ENCODE data around the gene B3GAT2. TPM values are rescaled to one million over a fixed set of nuclear protein-coding genes. Genes with fewer than 3 reads are reported as not detected.

B3GAT2 gene
- polyA plus RNA-seq, 2 of the 4 experiments (the other 2 are of a cell fraction) = 0.05 to 0.10 TPM

GRCh38 chr6:70900047-70900446 is 56.8 kb downstream of the B3GAT2 start:
- ATAC-seq (no peak), DNase-seq (ENCODE audit: low read depth in 1 of 2, low spot score in 1 of 2) (no peak), FAIRE-seq (no peak)
- no peak for TF ChIP-seq ZC3H11A (IDR thresholded peaks at IDR 0.05)
- TF ChIP-seq BHLHE40 (IDR thresholded peaks at IDR 0.05; ENCODE audit: low read depth, low read length) = no peak
- TF ChIP-seq, protein P1, sequence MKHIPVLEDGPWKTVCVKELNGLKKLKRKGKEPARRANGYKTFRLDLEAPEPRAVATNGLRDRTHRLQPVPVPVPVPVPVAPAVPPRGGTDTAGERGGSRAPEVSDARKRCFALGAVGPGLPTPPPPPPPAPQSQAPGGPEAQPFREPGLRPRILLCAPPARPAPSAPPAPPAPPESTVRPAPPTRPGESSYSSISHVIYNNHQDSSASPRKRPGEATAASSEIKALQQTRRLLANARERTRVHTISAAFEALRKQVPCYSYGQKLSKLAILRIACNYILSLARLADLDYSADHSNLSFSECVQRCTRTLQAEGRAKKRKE (CRISPR knock-in tag; IDR thresholded peaks at IDR 0.05; ENCODE audit: low read depth) = no peak
- Histone ChIP-seq H3K4me1 (no peaks in the 10 kb centered on the region), H3K4me2 (no peak overlapping the region), H3K9me3 (no peaks in the 10 kb centered on the region), H3K4me3 (no peak overlapping the region), H3K27ac (no peak overlapping the region)
- whole genome bisulfite sequencing (ENCODE audit: missing lambda C conversion rate) = 50% methylated on average over 2 of the region's 2 CpGs
- ChIA-PET CTCF (interaction anchor here (1.0 to 1.8 kb wide), 3 partner anchors 10 to 112 kb away, joined by 4 to 6 read pairs (median 5); no protein-coding TSS in a partner anchor), POLR2A (no interaction called here)

DNA sequence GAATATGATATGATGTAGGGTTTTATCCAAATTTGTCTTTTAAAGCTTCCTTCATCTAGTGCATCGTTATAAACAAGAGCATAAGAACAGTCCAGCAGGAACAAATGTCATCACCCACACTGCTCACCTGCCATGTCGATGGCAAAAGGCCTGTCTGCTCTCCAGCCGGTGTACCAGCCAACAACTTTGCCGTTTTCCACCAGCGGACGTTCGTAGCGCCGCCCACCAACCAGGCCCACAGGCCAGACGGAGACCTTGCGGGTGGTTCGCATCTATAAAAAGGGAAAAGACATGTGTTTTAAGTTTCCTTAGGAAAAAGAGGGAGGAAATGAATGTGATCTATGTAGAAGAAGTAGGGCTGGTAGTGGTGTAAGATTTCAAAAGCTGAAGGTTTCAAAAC is 62.9 kb downstream of the B3GAT2 start:
- 87% methylated on average over 12 of the region's 12 CpGs for WGBS (ENCODE audit: missing lambda C conversion rate)

DNA sequence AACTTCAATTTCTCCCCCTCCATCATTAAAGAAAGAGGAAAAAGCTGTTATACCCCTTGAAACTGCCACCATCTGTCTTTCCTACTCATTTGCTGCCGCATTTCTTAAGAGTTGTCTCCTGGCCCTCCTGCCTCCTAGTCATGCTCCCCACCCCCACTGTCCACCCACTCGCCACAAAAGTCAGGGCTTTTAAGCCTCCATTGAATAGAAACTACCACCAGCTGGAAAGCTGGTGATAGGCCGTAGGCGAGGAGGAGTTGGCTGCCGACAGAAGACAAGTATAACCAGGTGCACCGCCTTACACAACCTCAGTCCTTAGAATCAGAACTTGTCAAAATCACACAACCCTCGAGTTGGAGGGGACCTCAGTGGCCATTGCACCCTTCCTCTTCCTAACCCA is 67.6 kb downstream of the B3GAT2 start:
- DNase-seq (ENCODE audit: low read depth in 1 of 2, low spot score in 1 of 2) (no peak), FAIRE-seq (no peak), ATAC-seq (no peak)
- Histone ChIP-seq H3K4me2 (no peak overlapping the region), H3K27ac (no peak overlapping the region), H3K4me3 (no peak overlapping the region), H3K4me1 (no peaks in the 10 kb centered on the region), H3K9me3 (no peaks in the 10 kb centered on the region)
- 67% methylated on average over 7 of the region's 7 CpGs for WGBS (ENCODE audit: missing lambda C conversion rate)
- no peak for TF ChIP-seq FOSL2 (IDR thresholded peaks at IDR 0.05)
- TF ChIP-seq FOSL2 (CRISPR knock-in tag; IDR thresholded peaks at IDR 0.05) = no peak
- TF ChIP-seq, protein P1 (CRISPR knock-in tag; IDR thresholded peaks at IDR 0.05; ENCODE audit: low read depth) = no peak
- ChIA-PET CTCF (no interaction called here), POLR2A (no interaction called here)

More for the DNA sequence above, 62.9 kb downstream of the B3GAT2 start:
- ATAC-seq (no peak), FAIRE-seq (no peak), DNase-seq (ENCODE audit: low read depth in 1 of 2, low spot score in 1 of 2) (no peak)
- no peak for TF ChIP-seq TFCP2L1 (CRISPR knock-in tag; IDR thresholded peaks at IDR 0.05)
- no peak for TF ChIP-seq JUN (IDR thresholded peaks at IDR 0.05)
- TF ChIP-seq HOXB5 (CRISPR knock-in tag; IDR thresholded peaks at IDR 0.05) = no peak
- TF ChIP-seq, protein P2, sequence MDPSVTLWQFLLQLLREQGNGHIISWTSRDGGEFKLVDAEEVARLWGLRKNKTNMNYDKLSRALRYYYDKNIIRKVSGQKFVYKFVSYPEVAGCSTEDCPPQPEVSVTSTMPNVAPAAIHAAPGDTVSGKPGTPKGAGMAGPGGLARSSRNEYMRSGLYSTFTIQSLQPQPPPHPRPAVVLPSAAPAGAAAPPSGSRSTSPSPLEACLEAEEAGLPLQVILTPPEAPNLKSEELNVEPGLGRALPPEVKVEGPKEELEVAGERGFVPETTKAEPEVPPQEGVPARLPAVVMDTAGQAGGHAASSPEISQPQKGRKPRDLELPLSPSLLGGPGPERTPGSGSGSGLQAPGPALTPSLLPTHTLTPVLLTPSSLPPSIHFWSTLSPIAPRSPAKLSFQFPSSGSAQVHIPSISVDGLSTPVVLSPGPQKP (IDR thresholded peaks at IDR 0.05; ENCODE audit: low read depth, low read length) = no peak
- TF ChIP-seq NFE2L2 (conservative IDR thresholded peaks at IDR 0.05; ENCODE audit: low read length) = no peak
- TF ChIP-seq MAX (IDR thresholded peaks at IDR 0.05) = no peak
- TF ChIP-seq FOSB (CRISPR knock-in tag; IDR thresholded peaks at IDR 0.05) = no peak
- no peak for TF ChIP-seq CHD2 (IDR thresholded peaks at IDR 0.05; ENCODE audit: low read length, partially characterized antibody)
- TF ChIP-seq CTCF (IDR thresholded peaks at IDR 0.05) = no peak
- no peak for TF ChIP-seq POLR2A (IDR thresholded peaks at IDR 0.05; ENCODE audit: low read length)
- Histone ChIP-seq H3K27ac (no peak overlapping the region), H3K4me2 (no peak overlapping the region), H3K4me1 (no peaks in the 10 kb centered on the region), H3K9me3 (no peaks in the 10 kb centered on the region), H3K4me3 (no peak overlapping the region)
- ChIA-PET CTCF (interaction anchor here (1.0 to 1.9 kb wide), 4 partner anchors 10 to 673 kb away, joined by 3 to 9 read pairs (median 5); no protein-coding TSS in a partner anchor), POLR2A (no interaction called here)

GRCh38 chr6:70886661-70887060 is 70.2 kb downstream of the B3GAT2 start:
- 50% methylated on average over 1 of the region's 2 CpGs for WGBS (ENCODE audit: missing lambda C conversion rate)
- ATAC-seq (no peak), FAIRE-seq (no peak), DNase-seq (ENCODE audit: low read depth in 1 of 2, low spot score in 1 of 2) (no peak)
- H3K27ac ChIP-seq = no peak overlapping the region
- no peaks in the 10 kb centered on the region for H3K4me1 ChIP-seq
- H3K4me3 ChIP-seq = no peak overlapping the region
- no peak overlapping the region for H3K4me2 ChIP-seq
- ChIA-PET POLR2A (no interaction called here), CTCF (interaction anchor here (1.0 to 5.0 kb wide), 4 partner anchors 179 to 666 kb away, joined by 3 to 36 read pairs (median 14); no protein-coding TSS in a partner anchor)
- H3K9me3 ChIP-seq = no peaks in the 10 kb centered on the region
- no peak for TF ChIP-seq ZNF302 (CRISPR knock-in tag; IDR thresholded peaks at IDR 0.05)
- no peak for TF ChIP-seq JUN (IDR thresholded peaks at IDR 0.05)
- TF ChIP-seq RNF2 (IDR thresholded peaks at IDR 0.05; ENCODE audit: borderline replicate concordance, low read depth) = no peak
- no peak for TF ChIP-seq KDM5A (IDR thresholded peaks at IDR 0.05)
- TF ChIP-seq NFE2L2 (conservative IDR thresholded peaks at IDR 0.05; ENCODE audit: low read length) = no peak
- no peak for TF ChIP-seq SMC3 (IDR thresholded peaks at IDR 0.05)
- TF ChIP-seq ZFP36 (IDR thresholded peaks at IDR 0.05; ENCODE audit: borderline replicate concordance, partially characterized antibody) = no peak
- TF ChIP-seq, protein P3, sequence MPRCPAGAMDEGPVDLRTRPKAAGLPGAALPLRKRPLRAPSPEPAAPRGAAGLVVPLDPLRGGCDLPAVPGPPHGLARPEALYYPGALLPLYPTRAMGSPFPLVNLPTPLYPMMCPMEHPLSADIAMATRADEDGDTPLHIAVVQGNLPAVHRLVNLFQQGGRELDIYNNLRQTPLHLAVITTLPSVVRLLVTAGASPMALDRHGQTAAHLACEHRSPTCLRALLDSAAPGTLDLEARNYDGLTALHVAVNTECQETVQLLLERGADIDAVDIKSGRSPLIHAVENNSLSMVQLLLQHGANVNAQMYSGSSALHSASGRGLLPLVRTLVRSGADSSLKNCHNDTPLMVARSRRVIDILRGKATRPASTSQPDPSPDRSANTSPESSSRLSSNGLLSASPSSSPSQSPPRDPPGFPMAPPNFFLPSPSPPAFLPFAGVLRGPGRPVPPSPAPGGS (IDR thresholded peaks at IDR 0.05) = no peak
- TF ChIP-seq MAFK (IDR thresholded peaks at IDR 0.05; ENCODE audit: partially characterized antibody) = no peak
- TF ChIP-seq HDAC2 (IDR thresholded peaks at IDR 0.05) = no peak
- no peak for TF ChIP-seq HOXB5 (CRISPR knock-in tag; IDR thresholded peaks at IDR 0.05)
